HUES6 (cell line): Measurements from ENCODE around the gene GRP.

Experiments used
- H3K27ac ChIP-seq: 2 replicates; pipeline ENCODE4 v1.7.0; 2013; ENCODE audit warnings: low read depth, mild to moderate bottlenecking, low read length, inconsistent platforms
- H3K27me3 ChIP-seq: 2 replicates; pipeline ENCODE4 v1.6.1; 2013; ENCODE audit warnings: low read length; ENCODE audit not compliant: control insufficient read depth, insufficient read depth
- H3K36me3 ChIP-seq: 2 replicates; pipeline ENCODE4 v1.6.1; 2013; ENCODE audit warnings: low read length; ENCODE audit not compliant: control insufficient read depth, insufficient read depth
- H3K4me1 ChIP-seq: 2 replicates; pipeline ENCODE4 v1.6.1; 2013; ENCODE audit warnings: low read length; ENCODE audit not compliant: control insufficient read depth, insufficient read depth
- H3K4me3 ChIP-seq: 2 replicates; pipeline ENCODE4 v1.5.1; 2013; ENCODE audit warnings: low read depth, low read length
- H3K9ac ChIP-seq: one replicate; pipeline ENCODE4 v1.6.1; 2013; ENCODE audit warnings: mild to moderate bottlenecking, low read length
- H3K9me3 ChIP-seq: 2 replicates; pipeline ENCODE4 v1.6.1; 2013; ENCODE audit warnings: low read depth, low read length; ENCODE audit not compliant: control insufficient read depth, insufficient read depth

The GRP gene

DNA sequence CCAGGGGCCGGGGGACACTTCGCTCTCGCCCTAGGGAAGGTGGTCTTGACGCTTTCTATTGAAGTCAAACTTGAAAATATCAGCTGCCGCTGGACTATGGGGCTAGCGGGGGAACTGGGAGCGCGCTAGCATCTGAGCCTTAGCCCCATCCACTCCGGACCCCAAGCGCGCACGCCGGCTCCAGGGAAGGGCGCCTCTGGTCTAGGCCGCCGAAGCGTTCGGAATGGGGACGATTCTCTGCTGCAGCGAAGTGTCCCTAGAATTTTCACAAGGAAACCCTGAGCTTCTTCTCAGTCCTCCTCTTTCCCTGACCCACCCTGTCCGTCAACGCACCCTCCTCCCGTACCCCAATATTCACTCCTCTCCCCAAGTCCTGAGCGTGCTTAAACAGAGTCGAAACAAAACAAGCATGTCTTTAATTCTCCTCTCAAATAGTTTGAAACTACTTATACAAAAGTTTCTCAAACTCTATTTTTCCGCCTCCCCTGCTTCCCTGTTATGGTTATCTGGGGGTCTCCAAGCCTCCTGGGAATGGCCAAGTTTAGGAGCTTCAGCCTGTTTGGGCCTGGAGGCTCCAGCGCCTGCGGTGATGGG is 48.3 kb downstream of the GRP start:
- no peak overlapping the region for H3K27ac ChIP-seq
- peaks cover 99% of the 10 kb centered on the region for H3K27me3 ChIP-seq
- no peaks in the 10 kb centered on the region for H3K9me3 ChIP-seq
- no peak overlapping the region for H3K9ac ChIP-seq
- peak overlapping the region; percentile 63 for H3K4me3 ChIP-seq
- H3K4me1 ChIP-seq: peaks cover 35% of the 10 kb centered on the region
- no peaks in the 10 kb centered on the region for H3K36me3 ChIP-seq

DNA sequence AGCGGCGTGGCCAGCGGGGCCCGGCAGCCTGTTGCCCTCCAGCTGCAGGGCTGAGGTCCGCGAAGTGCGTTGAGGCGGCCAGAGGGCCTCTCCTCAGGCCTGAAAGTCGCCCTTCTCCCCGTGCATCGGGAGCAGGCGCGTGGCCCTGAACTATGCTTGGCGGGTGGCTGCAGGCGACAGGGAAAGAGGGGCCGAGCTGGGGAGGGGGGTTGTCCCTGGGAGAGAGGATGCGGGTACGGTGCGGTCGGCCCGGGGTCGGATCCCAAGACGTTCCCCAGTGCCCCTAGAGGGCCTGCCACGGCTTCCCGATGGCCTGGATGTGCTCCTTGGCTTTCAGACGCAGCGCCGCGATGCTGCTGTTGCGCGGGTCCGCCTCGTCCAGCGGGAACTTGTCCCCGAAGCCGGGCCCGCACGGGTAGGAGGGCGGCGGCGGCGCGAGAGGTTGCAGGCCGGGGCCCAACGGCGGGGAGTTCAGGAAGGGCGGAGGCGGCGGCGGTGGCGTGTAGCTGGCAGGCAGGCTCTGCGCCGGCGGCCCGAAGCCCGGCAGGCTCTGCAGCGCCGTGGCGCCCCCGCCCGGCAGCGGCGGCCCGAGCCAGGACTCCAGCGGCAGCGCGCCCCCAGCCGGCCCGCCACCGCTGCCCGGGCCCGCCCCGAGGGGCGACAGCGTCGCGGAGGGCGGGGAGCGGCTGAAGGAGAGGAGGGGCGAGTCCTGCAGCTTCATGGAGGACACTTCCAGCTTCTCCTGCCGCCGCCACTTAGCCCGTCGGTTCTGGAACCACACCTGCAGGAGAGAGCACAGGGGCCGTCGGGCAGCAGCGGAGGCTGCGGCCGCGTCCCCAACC is 49.0 kb downstream of the GRP start:
- Histone ChIP-seq H3K9ac (no peak overlapping the region), H3K27me3 (peaks cover 99% of the 10 kb centered on the region), H3K4me1 (peaks cover 32% of the 10 kb centered on the region), H3K36me3 (no peaks in the 10 kb centered on the region), H3K4me3 (peak overlapping the region; percentile 77), H3K27ac (no peak overlapping the region), H3K9me3 (no peaks in the 10 kb centered on the region)

DNA sequence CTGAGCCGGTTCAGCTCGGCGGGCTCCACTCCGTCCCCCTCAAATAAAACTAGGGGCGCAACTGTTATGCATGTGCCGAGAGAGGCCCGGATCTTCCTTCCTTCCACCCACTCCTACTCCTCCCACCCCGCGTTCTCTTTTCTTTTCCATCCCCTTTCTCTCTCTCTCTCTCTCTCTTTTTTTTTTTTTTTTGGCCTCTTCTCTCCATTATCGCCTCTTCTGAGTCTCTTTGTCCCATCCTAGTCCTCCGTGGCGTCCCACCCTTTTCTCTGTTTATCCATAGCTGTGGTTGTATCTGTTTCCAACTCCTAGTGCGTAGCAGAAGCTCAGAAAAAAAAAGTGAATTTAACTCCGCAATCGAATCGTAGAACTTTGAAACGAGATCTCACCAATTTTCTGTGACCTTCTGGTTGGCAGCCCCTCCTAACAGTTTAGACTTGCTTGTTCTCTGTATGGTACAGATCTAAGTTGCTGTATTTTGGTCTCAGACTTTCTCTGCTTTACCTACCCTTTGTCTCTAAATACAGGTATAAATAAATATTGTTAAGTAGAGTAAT is 49.7 kb downstream of the GRP start:
- Histone ChIP-seq H3K4me3 (peak overlapping the region; percentile 77), H3K9me3 (no peaks in the 10 kb centered on the region), H3K9ac (no peak overlapping the region), H3K36me3 (no peaks in the 10 kb centered on the region), H3K27ac (no peak overlapping the region), H3K27me3 (peaks cover 99% of the 10 kb centered on the region), H3K4me1 (peaks cover 26% of the 10 kb centered on the region)

GRCh38 chr18:59270689-59271257 is 50.8 kb downstream of the GRP start:
- Histone ChIP-seq H3K4me1 (peaks cover 29% of the 10 kb centered on the region), H3K27me3 (peaks cover 99% of the 10 kb centered on the region), H3K36me3 (no peaks in the 10 kb centered on the region), H3K9me3 (no peaks in the 10 kb centered on the region), H3K9ac (no peak overlapping the region), H3K27ac (no peak overlapping the region), H3K4me3 (no peak overlapping the region)

DNA sequence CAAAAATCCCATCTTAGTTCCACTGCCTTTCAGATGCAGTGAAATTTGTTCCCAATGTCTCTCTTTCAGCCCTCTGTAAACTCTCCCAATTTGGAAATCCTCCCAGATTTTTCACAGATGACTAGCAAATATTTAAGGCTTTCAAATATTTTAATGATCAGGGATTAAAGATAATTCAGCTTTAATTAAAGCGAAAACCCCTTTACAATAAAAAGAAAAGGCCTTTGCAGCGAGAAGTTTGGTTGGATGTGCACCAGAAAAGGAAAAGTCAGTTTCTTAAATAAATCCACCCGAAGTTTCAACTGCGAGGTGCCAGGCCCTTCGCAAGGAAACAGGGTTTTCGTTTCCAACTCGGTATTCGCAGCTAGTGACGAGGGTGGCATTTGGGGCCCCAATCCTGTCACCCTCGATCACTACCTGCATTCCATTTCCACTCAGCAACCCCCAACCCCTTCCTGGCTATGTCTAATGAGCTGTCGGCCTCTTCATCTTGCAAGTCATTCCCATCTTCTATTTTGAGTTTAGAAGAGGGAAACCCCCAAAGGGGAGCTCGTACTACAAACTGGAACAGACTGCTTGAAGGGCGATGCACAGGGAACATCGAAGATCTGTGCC is 51.8 kb downstream of the GRP start:
- Histone ChIP-seq H3K27ac (no peak overlapping the region), H3K4me1 (peaks cover 30% of the 10 kb centered on the region), H3K36me3 (no peaks in the 10 kb centered on the region), H3K9me3 (no peaks in the 10 kb centered on the region), H3K4me3 (peak overlapping the region; percentile 61; the same call in 1 of the 2 replicates), H3K9ac (no peak overlapping the region), H3K27me3 (peaks cover 99% of the 10 kb centered on the region)

DNA sequence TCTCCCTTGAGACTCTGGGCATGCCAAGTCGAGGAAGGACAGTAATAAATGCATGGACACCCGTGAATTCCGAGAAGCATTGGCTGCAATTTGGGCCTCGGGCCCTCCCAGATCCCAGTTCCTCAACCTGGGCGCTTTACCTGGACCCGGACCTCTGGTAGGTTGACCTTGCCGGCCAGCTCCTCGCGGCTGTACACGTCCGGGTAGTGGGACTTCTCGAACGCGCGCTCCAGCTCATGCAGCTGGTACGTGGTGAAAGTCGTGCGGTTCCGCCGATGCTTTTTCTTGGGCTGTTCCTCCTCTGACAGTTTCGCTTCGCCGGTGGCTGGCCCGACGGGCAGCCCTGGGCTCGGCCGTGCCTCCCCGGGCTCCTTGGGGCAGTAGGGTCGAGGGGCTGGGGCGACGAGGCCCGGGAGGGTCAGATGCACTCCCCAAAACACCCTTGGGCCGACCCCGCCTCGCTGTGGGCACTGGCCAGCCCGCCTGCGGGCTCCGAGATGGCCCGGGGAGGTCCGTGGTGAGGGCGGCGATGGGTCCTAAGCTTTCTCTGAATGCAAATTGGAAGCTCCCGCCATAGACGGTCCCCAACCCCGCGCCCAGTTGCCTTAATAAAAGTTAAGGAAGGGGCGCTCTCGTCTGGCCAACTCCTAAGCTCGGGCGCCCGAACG is 52.4 kb downstream of the GRP start:
- no peak overlapping the region for H3K9ac ChIP-seq
- no peaks in the 10 kb centered on the region for H3K36me3 ChIP-seq
- H3K9me3 ChIP-seq: no peaks in the 10 kb centered on the region
- no peak overlapping the region for H3K27ac ChIP-seq
- H3K27me3 ChIP-seq: peaks cover 99% of the 10 kb centered on the region
- H3K4me1 ChIP-seq: peaks cover 30% of the 10 kb centered on the region
- H3K4me3 ChIP-seq: peak overlapping the region; percentile 61; the same call in 1 of the 2 replicates

- Histone ChIP-seq H3K36me3 (no peaks in the 10 kb centered on the region), H3K27me3 (peaks cover 99% of the 10 kb centered on the region), H3K9me3 (no peaks in the 10 kb centered on the region), H3K4me3 (peak within 1 kb of the TSS; percentile 61), H3K27ac (no peak within 1 kb of the TSS), H3K9ac (no peak within 1 kb of the TSS), H3K4me1 (peaks cover 23% of the 10 kb centered on the region; the same call in 1 of the 2 replicates)
These were observed 53.2 kb downstream of the GRP start, which contains the start of gene RAX for GRCh38 chr18:59272891-59273758. Gene RAX, minus strand, starts transcription at chr18:59273454. Its CDS starts 248 bp downstream, at chr18:59273206.

DNA sequence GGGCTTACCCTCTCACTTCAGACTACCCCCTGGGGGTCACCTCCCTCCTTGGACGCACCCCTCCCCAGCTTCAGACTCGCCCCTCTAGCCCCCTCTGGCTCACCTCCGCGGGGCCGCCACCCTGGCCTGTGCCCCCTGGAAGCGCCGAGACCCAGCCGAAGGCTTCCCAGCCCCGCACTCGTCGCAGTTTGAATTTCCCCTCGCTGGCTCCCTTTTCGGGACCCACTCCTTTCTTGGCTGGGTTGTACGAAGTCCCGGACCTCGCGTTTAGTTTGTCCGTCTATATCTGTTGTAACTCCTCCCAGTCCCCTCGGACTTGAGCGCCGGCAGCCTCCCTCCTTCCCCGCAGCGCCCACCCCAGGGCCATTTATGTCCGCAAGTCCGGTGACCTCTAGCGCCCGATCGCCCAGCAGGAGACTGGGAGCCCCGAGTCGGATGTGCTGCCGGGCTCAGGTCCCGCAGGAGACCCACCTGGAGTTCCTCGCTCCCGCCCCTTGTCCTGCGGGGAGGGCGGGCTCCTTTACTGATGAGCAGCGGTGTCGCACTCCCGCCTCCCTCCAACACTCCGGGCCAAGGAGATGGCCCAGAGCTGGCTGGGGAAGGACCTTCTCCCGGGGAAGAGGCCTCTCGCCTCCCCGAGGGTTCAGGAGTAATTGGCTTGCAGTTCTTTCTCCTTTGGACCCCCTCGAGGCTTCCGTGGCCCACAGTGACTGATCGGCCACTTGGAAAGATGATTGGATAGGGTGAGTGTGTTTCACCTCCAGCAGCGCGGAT is 54.0 kb downstream of the GRP start:
- Histone ChIP-seq H3K27ac (no peak overlapping the region), H3K36me3 (no peaks in the 10 kb centered on the region), H3K9me3 (no peaks in the 10 kb centered on the region), H3K4me1 (peaks cover 19% of the 10 kb centered on the region; the same call in 1 of the 2 replicates), H3K27me3 (peaks cover 99% of the 10 kb centered on the region), H3K9ac (no peak overlapping the region), H3K4me3 (peak overlapping the region; percentile 61)

- Histone ChIP-seq H3K36me3 (no peaks in the 10 kb centered on the region), H3K27ac (no peak overlapping the region), H3K9ac (no peak overlapping the region), H3K27me3 (peaks cover 100% of the 10 kb centered on the region), H3K9me3 (no peaks in the 10 kb centered on the region), H3K4me1 (peaks cover 19% of the 10 kb centered on the region; the same call in 1 of the 2 replicates), H3K4me3 (peak overlapping the region; percentile 61)
These were observed 54.6 kb downstream of the GRP start for GRCh38 chr18:59274533-59274928.
